Lower lobe of right lung (tissue), 2 donors: ENCODE results near the gene FBXO10. TPM values are rescaled to one million over a fixed set of nuclear protein-coding genes. Genes with fewer than 3 reads are reported as not detected.
A peak's percentile ranks its signal among the peaks of the same experiment; 100 is the strongest.

Experiments
- ATAC-seq, 2 donors: fragments of 200-7000 bp; cut with Tn5 transposase; one replicate each; pipeline ENCODE4 v1.9.1; 2020 to 2022; ENCODE audit warnings: mild to moderate bottlenecking in 2 of 2, moderate library complexity in 2 of 2
- DNase-seq: peaks from one replicate; pipeline ENCODE4 v3.0.0-alpha.2; 2020
- H3K27ac ChIP-seq: fragments of 200-600 bp; one replicate; pipeline ENCODE4 v1.8.0; 2022
- H3K27me3 ChIP-seq: fragments of 200-600 bp; one replicate; pipeline ENCODE4 v1.8.0; 2022; ENCODE audit warnings: low read depth
- H3K36me3 ChIP-seq: fragments of 200-600 bp; one replicate; pipeline ENCODE4 v1.8.0; 2022; ENCODE audit warnings: mild to moderate bottlenecking
- H3K4me1 ChIP-seq: fragments of 200-600 bp; one replicate; pipeline ENCODE4 v1.8.0; 2022
- H3K4me3 ChIP-seq: fragments of 200-600 bp; one replicate; pipeline ENCODE4 v1.8.0; 2022; ENCODE audit warnings: mild to moderate bottlenecking
- H3K9me3 ChIP-seq: fragments of 200-600 bp; one replicate; pipeline ENCODE4 v1.8.0; 2022
- intact Hi-C: fragments of 100-400 bp; cut with DNase I; formaldehyde crosslinking; loops from one replicate; pipeline ENCODE4 v1.11.0; 2022
- total RNA-seq: library from RNA; stranded (reverse); fragmentation: NEBNext Ultra II Directional; extraction: Animal tissue kit (Norgen Biotek cat#: 25700); gene quantifications from one replicate; pipeline ENCODE4 v1.2.1, GENCODE V29; 2021
- TF ChIP-seq, protein P1 (sequence below): fragments of 200-600 bp; IDR thresholded peaks from one replicate; pipeline ENCODE4 v1.8.0; 2022; ENCODE audit warnings: antibody characterized with exemption, mild to moderate bottlenecking
- donor health status: DM: no; HTN: yes; CAD: no; lungs with severe emphysema.

Gene FBXO10
- total RNA-seq, 1 donor from 2014 or later, result 10.2 TPM

DNA sequence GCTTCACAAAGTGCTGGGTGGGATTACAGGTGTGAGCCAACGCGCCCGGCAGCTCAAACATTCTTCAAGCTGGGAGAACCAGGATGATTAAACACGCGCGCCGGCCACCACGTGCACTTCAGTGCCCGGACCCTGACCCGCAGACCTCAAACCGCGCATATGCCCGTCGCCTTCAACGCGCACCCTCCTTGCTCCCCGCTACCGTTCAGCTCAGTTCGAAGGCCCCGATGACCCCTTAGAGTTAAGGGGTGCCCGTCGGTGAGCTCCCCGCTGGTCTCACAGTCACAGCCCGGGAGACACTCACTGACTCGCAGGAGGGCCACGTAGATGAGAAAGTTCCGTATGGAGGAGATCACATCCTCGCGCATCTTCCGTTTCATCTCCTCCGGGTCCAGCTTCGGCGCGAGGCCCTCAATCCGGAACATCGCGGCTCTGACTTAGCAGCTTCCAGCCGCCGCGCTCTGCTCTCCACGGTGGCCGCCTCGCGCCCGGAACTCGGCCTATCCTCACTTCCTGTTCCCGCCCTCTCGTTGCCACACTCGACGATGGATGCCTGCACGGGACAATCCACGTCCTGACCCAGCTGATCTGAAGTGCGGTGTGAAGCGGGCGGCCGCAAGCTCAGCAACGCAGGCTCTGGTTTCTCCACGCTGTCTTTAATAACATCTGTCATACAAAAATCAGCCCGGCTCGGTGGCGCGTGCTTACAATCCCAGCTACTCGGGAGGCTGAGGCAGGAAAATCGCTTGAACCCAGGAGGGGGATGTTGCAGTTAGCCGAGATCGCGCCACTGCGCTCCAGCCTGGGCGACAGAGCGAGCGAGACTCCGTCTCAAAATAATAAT lies 16.1 kb upstream of the FBXO10 start, which contains the start of gene TOMM5:
TSS of gene TOMM5 (minus strand) at position 490 of the 844 bp plus-strand sequence. CDS start at position 425, 65 bp downstream.
- Histone ChIP-seq H3K4me3 (peak within 1 kb of the TSS; percentile 92), H3K27ac (peak within 1 kb of the TSS; percentile 85), H3K4me1 (peaks cover 31% of the 10 kb centered on the region), H3K36me3 (peaks cover 18% of the 10 kb centered on the region), H3K9me3 (no peaks in the 10 kb centered on the region), H3K27me3 (no peaks in the 10 kb centered on the region)
- ATAC-seq (peak; percentile 99), DNase-seq (peak; percentile 94)
- intact Hi-C loops, result no loop called here
- TF ChIP-seq, protein P1, sequence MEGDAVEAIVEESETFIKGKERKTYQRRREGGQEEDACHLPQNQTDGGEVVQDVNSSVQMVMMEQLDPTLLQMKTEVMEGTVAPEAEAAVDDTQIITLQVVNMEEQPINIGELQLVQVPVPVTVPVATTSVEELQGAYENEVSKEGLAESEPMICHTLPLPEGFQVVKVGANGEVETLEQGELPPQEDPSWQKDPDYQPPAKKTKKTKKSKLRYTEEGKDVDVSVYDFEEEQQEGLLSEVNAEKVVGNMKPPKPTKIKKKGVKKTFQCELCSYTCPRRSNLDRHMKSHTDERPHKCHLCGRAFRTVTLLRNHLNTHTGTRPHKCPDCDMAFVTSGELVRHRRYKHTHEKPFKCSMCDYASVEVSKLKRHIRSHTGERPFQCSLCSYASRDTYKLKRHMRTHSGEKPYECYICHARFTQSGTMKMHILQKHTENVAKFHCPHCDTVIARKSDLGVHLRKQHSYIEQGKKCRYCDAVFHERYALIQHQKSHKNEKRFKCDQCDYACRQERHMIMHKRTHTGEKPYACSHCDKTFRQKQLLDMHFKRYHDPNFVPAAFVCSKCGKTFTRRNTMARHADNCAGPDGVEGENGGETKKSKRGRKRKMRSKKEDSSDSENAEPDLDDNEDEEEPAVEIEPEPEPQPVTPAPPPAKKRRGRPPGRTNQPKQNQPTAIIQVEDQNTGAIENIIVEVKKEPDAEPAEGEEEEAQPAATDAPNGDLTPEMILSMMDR, result no peak

DNA sequence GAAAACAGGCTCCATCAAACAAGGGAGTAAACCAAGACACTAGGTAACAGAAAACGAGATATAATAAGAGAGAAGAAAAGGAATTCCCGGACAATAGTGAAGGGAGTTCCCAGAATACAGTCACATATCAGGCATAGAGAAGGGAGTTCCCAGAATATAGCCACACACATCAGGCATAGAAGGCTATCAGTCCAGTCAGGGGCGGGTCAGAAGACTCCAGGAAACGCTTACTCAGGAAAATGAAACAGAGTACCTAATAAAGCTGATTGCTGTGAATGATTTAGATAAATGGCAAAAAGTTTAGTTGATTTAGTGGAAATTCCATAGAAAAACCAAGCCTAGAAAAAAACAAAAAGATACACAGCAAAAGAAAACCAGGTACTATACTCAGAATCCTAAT lies 11.3 kb upstream of the FBXO10 start:
- ATAC-seq (no peak), DNase-seq (no peak)
- Histone ChIP-seq H3K4me1 (peaks cover 19% of the 10 kb centered on the region), H3K9me3 (no peaks in the 10 kb centered on the region), H3K27me3 (no peaks in the 10 kb centered on the region), H3K27ac (no peak overlapping the region), H3K4me3 (no peak overlapping the region), H3K36me3 (peaks cover 62% of the 10 kb centered on the region)
- intact Hi-C loops, result no loop called here
- TF ChIP-seq, protein P1, result no peak

DNA sequence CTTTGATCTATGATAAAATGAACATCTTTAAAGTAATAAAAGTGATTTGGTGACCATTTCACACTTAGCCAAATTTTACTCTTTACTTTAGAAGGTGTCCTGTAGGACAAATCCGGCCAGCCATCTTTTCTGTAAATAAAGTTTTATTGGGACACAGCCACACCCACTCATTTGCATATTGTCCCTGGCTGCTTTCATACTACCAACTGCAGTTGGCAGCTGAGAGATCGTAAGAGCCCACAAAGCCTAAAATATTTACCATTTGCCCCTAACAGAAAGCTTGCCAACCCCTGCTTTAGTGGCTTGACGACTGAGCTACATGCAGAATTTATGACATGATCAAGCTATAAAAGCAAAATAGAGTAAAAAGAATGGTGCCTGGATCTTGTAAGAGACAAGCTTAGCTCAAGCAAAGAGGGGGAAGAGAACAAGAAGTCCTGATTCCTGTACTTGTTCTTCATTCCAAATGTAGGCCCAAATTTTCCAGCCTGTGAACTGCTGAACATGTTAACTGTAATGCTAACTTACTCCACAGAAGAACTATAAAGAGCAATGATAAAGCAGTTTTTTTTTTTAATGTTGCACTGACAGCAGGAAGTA lies 7.4 kb upstream of the FBXO10 start:
- intact Hi-C loops, result no loop called here
- DNase-seq (no peak), ATAC-seq (no peak)
- Histone ChIP-seq H3K27ac (no peak overlapping the region), H3K4me1 (no peaks in the 10 kb centered on the region), H3K27me3 (no peaks in the 10 kb centered on the region), H3K4me3 (no peak overlapping the region), H3K36me3 (peaks cover 63% of the 10 kb centered on the region), H3K9me3 (no peaks in the 10 kb centered on the region)
- TF ChIP-seq, protein P1, result no peak

DNA sequence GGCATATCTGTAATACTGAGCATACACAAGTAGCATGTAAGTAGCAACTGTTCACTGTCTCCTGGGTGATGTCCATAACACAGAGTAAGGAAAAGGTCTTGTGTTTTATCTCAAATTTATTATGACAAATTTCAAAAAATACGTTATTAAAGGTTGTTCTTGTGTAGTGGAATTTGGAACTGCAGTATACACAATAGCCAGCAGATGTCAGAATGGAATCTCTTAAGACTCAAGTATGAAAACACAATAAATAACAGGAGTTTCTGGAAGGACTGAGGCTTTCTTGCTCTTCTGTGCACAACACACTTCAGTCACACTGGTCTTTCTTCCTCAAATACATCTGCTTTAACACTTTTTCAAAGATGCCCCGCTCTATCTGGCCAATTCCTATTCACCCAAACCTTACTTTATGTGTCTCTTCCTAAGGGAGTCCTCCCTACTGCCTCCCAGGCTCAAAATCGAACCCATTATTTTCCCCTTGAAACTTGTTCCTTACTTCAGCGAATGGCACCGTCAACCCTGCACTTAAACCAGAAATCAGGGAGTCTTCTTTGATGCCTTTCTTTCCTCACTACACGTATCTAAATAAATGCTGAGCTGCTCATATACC lies 6.5 kb upstream of the FBXO10 start:
- Histone ChIP-seq H3K27ac (no peak overlapping the region), H3K9me3 (no peaks in the 10 kb centered on the region), H3K27me3 (no peaks in the 10 kb centered on the region), H3K36me3 (peaks cover 54% of the 10 kb centered on the region), H3K4me3 (no peak overlapping the region), H3K4me1 (no peaks in the 10 kb centered on the region)
- ATAC-seq (peak; percentile 49 to 62), DNase-seq (no peak)
- TF ChIP-seq, protein P1, result peak; percentile 63
- intact Hi-C loops, result no loop called here

DNA sequence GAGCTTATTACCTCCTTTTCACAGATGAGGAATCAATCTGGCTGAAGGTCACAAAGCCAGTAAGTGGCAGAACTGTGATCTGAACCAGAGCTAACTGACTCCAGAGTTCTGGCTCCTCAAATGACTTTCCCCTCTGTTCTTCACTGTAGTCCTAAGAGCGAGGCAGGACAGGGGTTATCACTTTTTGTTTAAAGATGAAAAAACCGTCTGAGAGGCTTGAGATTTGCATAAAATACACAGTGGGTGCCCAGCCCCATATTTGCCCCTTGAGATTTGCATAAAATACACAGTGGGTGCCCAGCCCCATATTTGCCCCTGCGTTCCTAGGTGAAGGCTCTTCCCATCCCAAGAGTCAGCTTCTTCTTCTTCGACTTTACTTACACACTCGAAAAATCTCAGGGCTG lies 667 bp downstream of the FBXO10 start:
- Histone ChIP-seq H3K4me1 (peaks cover 17% of the 10 kb centered on the region), H3K27ac (peak overlapping the region; percentile 82), H3K36me3 (no peaks in the 10 kb centered on the region), H3K4me3 (peak overlapping the region; percentile 91), H3K9me3 (no peaks in the 10 kb centered on the region), H3K27me3 (no peaks in the 10 kb centered on the region)
- DNase-seq, result no peak
- intact Hi-C loops, result no loop called here
- TF ChIP-seq, protein P1, result no peak
- ATAC-seq, result peak; percentile 31 to 45
